ENCODE results near the gene SLC25A10.
A peak's percentile ranks its signal among the peaks of the same experiment; 100 is the strongest.

Gene SLC25A10

DNA sequence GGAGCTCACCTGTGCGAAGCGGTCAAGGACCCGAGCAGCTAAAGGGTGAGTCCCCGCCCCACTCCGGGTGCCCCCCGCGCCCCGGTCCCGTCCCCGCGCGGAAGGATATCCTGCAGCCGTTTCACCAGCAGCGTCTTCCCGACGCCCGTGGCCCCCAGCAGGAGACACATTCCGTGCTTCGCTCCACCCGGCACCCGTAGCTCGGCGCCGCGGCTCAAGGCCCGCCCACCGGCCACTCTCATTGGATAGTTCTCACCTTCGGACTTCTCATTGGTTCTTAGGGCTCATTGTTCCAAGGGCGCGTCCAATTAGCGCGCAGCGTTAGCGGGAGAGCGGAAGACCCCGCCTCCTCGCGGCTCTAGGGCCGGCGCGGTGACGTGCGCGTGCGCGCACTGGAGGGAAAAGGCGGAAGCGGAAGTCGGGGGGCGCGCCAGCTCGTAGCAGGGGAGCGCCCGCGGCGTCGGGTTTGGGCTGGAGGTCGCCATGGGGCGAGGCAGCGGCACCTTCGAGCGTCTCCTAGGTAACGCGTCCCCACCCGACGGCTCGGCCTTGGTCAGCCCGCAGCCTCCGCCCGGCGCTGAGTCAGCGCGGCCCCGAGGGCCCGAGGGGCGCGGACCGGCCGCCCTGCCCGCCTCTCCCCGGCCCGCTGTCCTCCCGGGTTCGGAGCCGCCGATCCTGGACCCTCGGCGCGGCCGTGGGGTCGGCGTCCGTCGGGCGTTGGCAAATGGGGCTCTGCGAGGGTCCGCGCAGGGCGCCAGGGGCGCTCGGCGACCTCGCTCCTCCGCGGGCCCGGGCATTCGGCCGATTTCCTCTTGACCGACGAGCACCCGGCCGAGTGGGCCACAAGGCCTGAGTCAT is 28.3 kb upstream of the SLC25A10 start, which contains the start of the genes ARL16 and HGS:
Gene ARL16, minus strand, starts transcription at position 214 of the 858 bp plus-strand sequence. Its CDS starts 44 bp downstream, at position 170.
Gene HGS, plus strand, starts transcription at position 428 of the 858 bp plus-strand sequence. Its CDS starts 56 bp downstream, at position 484.
- TF ChIP-seq POLR2AphosphoS5 (IDR thresholded peaks at IDR 0.05; ENCODE audit: low read depth, low read length) = peak; percentile 36; the same call in 1 of the 2 replicates
- TF ChIP-seq TAF1 (IDR thresholded peaks at IDR 0.05; ENCODE audit: borderline replicate concordance, insufficient read depth, low read length) = peak; percentile 49; the same call in 1 of the 2 replicates
- TF ChIP-seq FOXP2 (optimal IDR thresholded peaks at IDR 0.05; ENCODE audit: borderline replicate concordance, extremely low read depth, extremely low read length, insufficient read depth) = peak; percentile 75
- TF ChIP-seq SIN3A (IDR thresholded peaks at IDR 0.05; ENCODE audit: borderline replicate concordance, insufficient read depth, low read length) = no peak

DNA sequence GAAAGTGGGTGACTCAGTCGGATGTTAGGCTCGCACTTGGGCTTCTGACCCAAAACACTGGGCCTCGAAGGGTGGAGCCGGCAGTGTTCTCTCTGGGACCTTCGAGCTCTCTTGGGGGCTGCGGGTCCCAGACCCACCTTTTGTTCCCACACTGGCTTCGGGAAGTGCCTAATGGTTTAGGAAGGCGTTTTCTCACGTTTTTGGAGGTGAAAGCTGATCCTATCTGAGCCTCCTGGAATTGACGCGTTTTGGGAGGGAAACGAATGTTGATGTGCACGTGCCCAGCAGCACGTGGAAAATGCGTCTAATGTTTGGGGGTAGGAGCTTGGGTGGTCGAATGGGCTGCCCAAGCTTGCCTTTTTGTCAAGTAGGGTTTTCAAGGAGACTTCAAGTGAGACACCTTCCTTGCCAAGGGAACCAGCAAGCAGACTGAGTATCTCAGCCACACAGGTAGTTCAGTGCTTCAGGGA is 27.6 kb upstream of the SLC25A10 start:
- TF ChIP-seq, protein P1, sequence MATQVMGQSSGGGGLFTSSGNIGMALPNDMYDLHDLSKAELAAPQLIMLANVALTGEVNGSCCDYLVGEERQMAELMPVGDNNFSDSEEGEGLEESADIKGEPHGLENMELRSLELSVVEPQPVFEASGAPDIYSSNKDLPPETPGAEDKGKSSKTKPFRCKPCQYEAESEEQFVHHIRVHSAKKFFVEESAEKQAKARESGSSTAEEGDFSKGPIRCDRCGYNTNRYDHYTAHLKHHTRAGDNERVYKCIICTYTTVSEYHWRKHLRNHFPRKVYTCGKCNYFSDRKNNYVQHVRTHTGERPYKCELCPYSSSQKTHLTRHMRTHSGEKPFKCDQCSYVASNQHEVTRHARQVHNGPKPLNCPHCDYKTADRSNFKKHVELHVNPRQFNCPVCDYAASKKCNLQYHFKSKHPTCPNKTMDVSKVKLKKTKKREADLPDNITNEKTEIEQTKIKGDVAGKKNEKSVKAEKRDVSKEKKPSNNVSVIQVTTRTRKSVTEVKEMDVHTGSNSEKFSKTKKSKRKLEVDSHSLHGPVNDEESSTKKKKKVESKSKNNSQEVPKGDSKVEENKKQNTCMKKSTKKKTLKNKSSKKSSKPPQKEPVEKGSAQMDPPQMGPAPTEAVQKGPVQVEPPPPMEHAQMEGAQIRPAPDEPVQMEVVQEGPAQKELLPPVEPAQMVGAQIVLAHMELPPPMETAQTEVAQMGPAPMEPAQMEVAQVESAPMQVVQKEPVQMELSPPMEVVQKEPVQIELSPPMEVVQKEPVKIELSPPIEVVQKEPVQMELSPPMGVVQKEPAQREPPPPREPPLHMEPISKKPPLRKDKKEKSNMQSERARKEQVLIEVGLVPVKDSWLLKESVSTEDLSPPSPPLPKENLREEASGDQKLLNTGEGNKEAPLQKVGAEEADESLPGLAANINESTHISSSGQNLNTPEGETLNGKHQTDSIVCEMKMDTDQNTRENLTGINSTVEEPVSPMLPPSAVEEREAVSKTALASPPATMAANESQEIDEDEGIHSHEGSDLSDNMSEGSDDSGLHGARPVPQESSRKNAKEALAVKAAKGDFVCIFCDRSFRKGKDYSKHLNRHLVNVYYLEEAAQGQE (IDR thresholded peaks at IDR 0.05; ENCODE audit: insufficient read depth in 1 of 2, low read depth in 2 of 2, low read length in 2 of 2) = no peak
- TF ChIP-seq SIN3A (IDR thresholded peaks at IDR 0.05; ENCODE audit: borderline replicate concordance, insufficient read depth, low read length) = no peak
- no peak for TF ChIP-seq TAF1 (IDR thresholded peaks at IDR 0.05; ENCODE audit: borderline replicate concordance, insufficient read depth, low read length)
- TF ChIP-seq FOXP2 (optimal IDR thresholded peaks at IDR 0.05; ENCODE audit: borderline replicate concordance, extremely low read depth, extremely low read length, insufficient read depth) = no peak
- no peak for TF ChIP-seq POLR2AphosphoS5 (IDR thresholded peaks at IDR 0.05; ENCODE audit: low read depth, low read length)

DNA sequence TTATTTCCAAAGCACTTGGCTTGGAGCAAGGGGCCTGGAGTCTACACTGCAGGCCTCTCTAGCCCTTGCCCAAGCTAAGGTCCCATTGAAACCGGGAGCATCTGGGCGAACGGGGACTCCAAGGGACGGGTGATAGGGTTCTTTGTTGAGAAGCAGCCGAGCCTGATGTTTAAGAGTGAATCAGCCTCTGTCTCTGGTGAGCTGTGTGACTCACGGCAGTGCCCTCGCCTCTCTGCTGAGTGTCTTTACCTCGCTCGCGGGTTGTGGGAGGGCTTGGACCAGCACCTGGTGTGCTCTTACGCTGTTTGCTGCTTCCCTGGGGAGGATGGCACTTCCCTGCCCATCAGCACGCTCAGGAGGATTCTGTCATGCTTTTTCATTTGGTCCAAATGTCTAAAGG is 27.0 kb upstream of the SLC25A10 start:
- no peak for TF ChIP-seq FOXP2 (optimal IDR thresholded peaks at IDR 0.05; ENCODE audit: borderline replicate concordance, extremely low read depth, extremely low read length, insufficient read depth)
- TF ChIP-seq, protein P1 (IDR thresholded peaks at IDR 0.05; ENCODE audit: insufficient read depth in 1 of 2, low read depth in 2 of 2, low read length in 2 of 2) = no peak
- no peak for TF ChIP-seq TAF1 (IDR thresholded peaks at IDR 0.05; ENCODE audit: borderline replicate concordance, insufficient read depth, low read length)

DNA sequence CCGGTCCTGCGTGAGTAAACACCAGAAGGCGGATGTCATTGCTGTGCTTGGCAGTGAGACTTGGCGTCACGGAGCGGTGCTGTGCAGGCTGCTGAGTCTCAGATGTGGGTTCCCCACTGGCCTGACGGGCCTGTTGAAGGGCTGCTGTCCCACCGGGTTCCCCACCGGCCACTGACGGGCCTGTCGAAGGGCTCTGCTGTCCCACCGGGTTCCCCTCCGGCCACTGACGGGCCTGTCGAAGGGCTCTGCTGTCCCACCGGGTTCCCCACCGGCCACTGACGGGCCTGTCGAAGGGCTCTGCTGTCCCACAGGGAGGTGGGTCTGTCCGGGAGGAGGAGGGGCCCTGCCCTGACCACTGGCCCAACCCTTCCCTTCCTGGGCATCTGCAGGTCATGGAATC is 25.5 kb upstream of the SLC25A10 start:
- TF ChIP-seq POLR2AphosphoS5 (IDR thresholded peaks at IDR 0.05; ENCODE audit: low read depth, low read length) (no peak), FOXP2 (optimal IDR thresholded peaks at IDR 0.05; ENCODE audit: borderline replicate concordance, extremely low read depth, extremely low read length, insufficient read depth) (no peak), SIN3A (IDR thresholded peaks at IDR 0.05; ENCODE audit: borderline replicate concordance, insufficient read depth, low read length) (no peak), TAF1 (IDR thresholded peaks at IDR 0.05; ENCODE audit: borderline replicate concordance, insufficient read depth, low read length) (no peak)
- TF ChIP-seq, protein P1 (IDR thresholded peaks at IDR 0.05; ENCODE audit: insufficient read depth in 1 of 2, low read depth in 2 of 2, low read length in 2 of 2) = no peak

DNA sequence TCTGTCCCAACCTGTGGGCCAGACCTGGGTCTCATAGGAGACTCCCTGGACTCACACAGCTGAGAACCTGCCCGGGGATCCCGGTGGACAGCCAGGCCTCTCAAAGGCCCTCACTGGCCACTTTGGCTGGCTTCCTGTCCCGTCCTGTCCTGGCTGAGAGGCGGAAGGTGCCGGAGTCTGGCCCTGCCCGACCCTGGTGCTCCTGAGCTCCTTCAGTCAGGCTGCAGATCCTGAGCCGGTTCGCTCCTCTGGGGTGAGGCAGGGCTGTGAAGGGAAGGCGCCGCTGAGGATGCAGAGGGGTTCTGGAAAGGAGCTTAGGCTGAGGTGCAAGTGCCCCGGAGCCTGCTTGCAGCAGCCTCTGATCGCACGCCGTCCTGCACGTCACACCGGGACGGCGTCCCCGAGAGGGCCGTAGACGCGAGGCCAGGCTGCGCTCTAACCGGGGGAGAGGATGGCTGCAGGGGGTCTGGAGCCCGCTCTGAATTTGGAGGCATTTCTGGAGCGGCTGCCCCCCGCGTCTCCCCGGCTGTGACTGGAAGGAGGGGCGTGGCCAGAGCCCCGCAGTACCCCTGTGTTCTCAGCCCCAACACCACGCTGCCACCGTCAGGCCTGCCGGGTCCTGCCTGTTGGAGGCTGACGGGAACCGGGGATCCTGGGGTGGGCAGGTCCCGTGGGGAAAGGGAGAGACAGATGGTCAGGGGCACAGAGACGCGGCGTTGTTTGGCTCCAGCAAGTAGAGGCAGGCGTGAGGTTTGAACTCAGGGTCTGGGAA is 24.1 kb upstream of the SLC25A10 start:
- TF ChIP-seq SIN3A (IDR thresholded peaks at IDR 0.05; ENCODE audit: borderline replicate concordance, insufficient read depth, low read length) = no peak
- no peak for TF ChIP-seq POLR2AphosphoS5 (IDR thresholded peaks at IDR 0.05; ENCODE audit: low read depth, low read length)
- TF ChIP-seq, protein P1 (IDR thresholded peaks at IDR 0.05; ENCODE audit: insufficient read depth in 1 of 2, low read depth in 2 of 2, low read length in 2 of 2) = no peak
